OCI-LY7 (cell line): Measurements from ENCODE around the gene COPS6.

Experiments used
- EZH2phosphoT487 ChIP-seq: fragments of 200-600 bp; sonication (generic); IDR thresholded peaks from 2 replicates; pipeline ENCODE4 v1.6.1; 2018; ENCODE audit warnings: low read depth, borderline replicate concordance, mild to moderate bottlenecking, mixed run types, antibody characterized with exemption, low read length, moderate library complexity, mixed read lengths
- TF ChIP-seq, protein P1 (sequence below): fragments of 200-600 bp; sonication (generic); conservative IDR thresholded peaks from 2 replicates; pipeline ENCODE4 v1.5.1; 2014; ENCODE audit warnings: mild to moderate bottlenecking, antibody characterized with exemption, low read length, moderate library complexity, mixed read lengths

DNA sequence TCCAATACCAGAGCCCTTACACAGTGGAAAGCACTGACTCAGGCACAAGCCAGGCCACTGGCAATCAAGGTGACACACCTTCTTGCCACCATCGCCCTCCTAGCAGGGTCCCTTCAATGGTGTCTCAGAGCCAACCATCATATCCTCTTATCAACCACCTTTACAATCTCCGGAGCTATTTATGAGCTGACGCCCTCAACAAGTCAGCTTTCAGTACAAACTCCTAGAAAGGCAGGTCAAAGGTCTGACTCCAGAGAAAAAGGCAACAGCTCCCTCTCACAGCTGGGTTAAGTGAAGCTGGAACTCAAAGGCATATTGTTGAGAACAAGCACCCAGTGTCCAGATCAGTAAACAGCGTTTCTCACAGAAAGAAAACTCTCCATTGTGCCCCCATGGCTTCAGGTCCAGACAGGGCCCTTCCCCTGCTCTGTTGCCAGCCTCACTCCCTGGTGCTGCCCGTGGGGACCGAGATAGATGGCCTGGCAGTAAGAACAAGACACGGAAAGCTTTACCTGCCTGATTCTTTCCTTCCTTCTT, 9.7 kb upstream of the COPS6 start:
- TF ChIP-seq, protein P1, sequence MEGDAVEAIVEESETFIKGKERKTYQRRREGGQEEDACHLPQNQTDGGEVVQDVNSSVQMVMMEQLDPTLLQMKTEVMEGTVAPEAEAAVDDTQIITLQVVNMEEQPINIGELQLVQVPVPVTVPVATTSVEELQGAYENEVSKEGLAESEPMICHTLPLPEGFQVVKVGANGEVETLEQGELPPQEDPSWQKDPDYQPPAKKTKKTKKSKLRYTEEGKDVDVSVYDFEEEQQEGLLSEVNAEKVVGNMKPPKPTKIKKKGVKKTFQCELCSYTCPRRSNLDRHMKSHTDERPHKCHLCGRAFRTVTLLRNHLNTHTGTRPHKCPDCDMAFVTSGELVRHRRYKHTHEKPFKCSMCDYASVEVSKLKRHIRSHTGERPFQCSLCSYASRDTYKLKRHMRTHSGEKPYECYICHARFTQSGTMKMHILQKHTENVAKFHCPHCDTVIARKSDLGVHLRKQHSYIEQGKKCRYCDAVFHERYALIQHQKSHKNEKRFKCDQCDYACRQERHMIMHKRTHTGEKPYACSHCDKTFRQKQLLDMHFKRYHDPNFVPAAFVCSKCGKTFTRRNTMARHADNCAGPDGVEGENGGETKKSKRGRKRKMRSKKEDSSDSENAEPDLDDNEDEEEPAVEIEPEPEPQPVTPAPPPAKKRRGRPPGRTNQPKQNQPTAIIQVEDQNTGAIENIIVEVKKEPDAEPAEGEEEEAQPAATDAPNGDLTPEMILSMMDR: no peak
- no peak for TF ChIP-seq EZH2phosphoT487
